ENCODE measurements around the gene HNMT. TPM values are rescaled to one million over a fixed set of nuclear protein-coding genes. Genes with fewer than 3 reads are reported as not detected.

HNMT gene
- total and polyA plus RNA-seq, 2 donors (not counting 1 experiment from before 2014, with no cell fraction given) = 0.24 TPM; not detected in 1

DNA sequence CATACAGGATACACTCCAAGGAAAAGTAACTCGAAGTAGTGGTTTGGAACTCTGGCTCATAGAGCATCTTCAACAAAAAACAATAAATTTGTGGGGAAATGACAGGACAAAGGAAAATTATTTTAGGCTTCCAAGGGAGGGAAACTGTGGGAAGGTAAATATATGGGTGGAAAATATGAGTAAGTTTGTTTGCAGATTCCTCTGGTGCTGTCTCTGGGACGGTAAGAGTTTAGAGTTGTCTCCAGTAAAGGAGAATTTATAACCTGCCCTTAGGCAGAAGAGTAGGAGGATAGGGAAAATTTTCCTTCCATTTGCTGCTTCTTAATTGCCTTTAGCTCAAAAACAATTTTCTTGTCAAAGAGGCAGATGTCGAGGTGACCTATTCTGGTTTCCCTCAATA, 19.3 kb downstream of the HNMT start:
- ATAC-seq (ENCODE audit: low read depth) (no peak), DNase-seq (no peak)
- no peak overlapping the region for H3K27ac ChIP-seq (ENCODE audit: low read length in 2 of 2)
- TF ChIP-seq EZH2 (IDR thresholded peaks at IDR 0.05; ENCODE audit: borderline replicate concordance, insufficient read depth, low read depth, low read length, poor library complexity, severe bottlenecking) = no peak
- TF ChIP-seq, protein P1, sequence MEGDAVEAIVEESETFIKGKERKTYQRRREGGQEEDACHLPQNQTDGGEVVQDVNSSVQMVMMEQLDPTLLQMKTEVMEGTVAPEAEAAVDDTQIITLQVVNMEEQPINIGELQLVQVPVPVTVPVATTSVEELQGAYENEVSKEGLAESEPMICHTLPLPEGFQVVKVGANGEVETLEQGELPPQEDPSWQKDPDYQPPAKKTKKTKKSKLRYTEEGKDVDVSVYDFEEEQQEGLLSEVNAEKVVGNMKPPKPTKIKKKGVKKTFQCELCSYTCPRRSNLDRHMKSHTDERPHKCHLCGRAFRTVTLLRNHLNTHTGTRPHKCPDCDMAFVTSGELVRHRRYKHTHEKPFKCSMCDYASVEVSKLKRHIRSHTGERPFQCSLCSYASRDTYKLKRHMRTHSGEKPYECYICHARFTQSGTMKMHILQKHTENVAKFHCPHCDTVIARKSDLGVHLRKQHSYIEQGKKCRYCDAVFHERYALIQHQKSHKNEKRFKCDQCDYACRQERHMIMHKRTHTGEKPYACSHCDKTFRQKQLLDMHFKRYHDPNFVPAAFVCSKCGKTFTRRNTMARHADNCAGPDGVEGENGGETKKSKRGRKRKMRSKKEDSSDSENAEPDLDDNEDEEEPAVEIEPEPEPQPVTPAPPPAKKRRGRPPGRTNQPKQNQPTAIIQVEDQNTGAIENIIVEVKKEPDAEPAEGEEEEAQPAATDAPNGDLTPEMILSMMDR (IDR thresholded peaks at IDR 0.05) = no peak
- intact Hi-C loops (cut with micrococcal nuclease) = no loop called here
- H2AFZ ChIP-seq (ENCODE audit: insufficient read depth, low read depth, low read length, poor library complexity, severe bottlenecking) = no peak overlapping the region
- Mint-ChIP-seq H3K27me3 (no peaks in the 10 kb centered on the region), H3K9me3 (ENCODE audit: insufficient read depth) (no peaks in the 10 kb centered on the region), H3K27ac (no peak overlapping the region), H3K4me1 (no peaks in the 10 kb centered on the region), H3K4me3 (no peak overlapping the region)
- H3K27me3 ChIP-seq (replicated peaks in 1 of 4; ENCODE audit: control extremely low read depth in 1 of 4, control insufficient read depth in 3 of 4, insufficient read depth in 4 of 4, low read length in 3 of 4) = no peaks in the 10 kb centered on the region
- no peaks in the 10 kb centered on the region for H3K4me1 ChIP-seq (ENCODE audit: control insufficient read depth in 2 of 2, insufficient read depth in 2 of 2, low read length in 2 of 2)
- H3K4me3 ChIP-seq (ENCODE audit: control extremely low read depth in 1 of 5, extremely low read depth in 1 of 5, insufficient read depth in 1 of 5, low read depth in 2 of 5, low read length in 4 of 5) = no peak overlapping the region
- H3K9me3 ChIP-seq (ENCODE audit: control extremely low read depth in 1 of 3, control insufficient read depth in 2 of 3, insufficient read depth in 1 of 3, low read length in 2 of 3) = no peaks in the 10 kb centered on the region
- H3K9ac ChIP-seq (ENCODE audit: low read length) = no peak overlapping the region
- H3K36me3 ChIP-seq (replicated peaks in 1 of 2; ENCODE audit: control extremely low read depth in 1 of 2, control insufficient read depth in 1 of 2, extremely low read depth in 1 of 2, insufficient read depth in 2 of 2, low read length in 1 of 2) = no peaks in the 10 kb centered on the region
- ChIA-PET CTCF (no interaction called here), POLR2A (no interaction called here)
- H4K20me1 ChIP-seq (ENCODE audit: control insufficient read depth, insufficient read depth, low read length, poor library complexity, severe bottlenecking) = no peaks in the 10 kb centered on the region
- H3K79me2 ChIP-seq (ENCODE audit: control insufficient read depth, insufficient read depth, low read length) = no peaks in the 10 kb centered on the region
- H3K4me2 ChIP-seq (replicated peaks; ENCODE audit: low read depth, low read length, poor library complexity, severe bottlenecking) = no peak overlapping the region
- 63% methylated on average over 1 of the region's 3 CpGs for WGBS (ENCODE audit: insufficient coverage)

DNA sequence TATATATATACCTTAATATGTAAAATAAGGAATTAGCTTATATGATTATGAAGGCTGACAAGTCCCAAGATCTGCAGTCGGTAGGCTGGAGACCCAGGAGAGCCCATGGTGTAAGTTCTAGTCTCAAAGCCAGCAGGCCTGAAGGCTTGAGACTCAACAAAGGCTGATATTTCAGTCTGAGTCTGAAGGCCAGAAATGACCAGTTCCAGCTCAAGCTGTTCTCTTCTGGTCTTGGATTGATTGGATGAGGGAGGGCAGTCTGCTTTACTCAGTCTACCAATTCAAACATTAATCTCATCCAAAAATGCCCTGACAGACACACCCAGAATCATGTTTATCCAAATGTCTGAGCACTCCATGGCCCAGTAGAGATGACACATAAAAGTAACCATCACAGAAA, 22.0 kb downstream of the HNMT start:
- Mint-ChIP-seq H3K27me3 (peaks cover 3% of the 10 kb centered on the region), H3K4me3 (no peak overlapping the region), H3K27ac (no peak overlapping the region), H3K4me1 (no peaks in the 10 kb centered on the region), H3K9me3 (ENCODE audit: insufficient read depth) (no peaks in the 10 kb centered on the region)
- TF ChIP-seq, protein P1 (IDR thresholded peaks at IDR 0.05) = no peak
- TF ChIP-seq EZH2 (IDR thresholded peaks at IDR 0.05; ENCODE audit: borderline replicate concordance, insufficient read depth, low read depth, low read length, poor library complexity, severe bottlenecking) = no peak
- Histone ChIP-seq H3K4me3 (ENCODE audit: control extremely low read depth in 1 of 5, extremely low read depth in 1 of 5, insufficient read depth in 1 of 5, low read depth in 2 of 5, low read length in 4 of 5) (no peak overlapping the region), H3K4me1 (ENCODE audit: control insufficient read depth in 2 of 2, insufficient read depth in 2 of 2, low read length in 2 of 2) (no peaks in the 10 kb centered on the region), H3K36me3 (replicated peaks in 1 of 2; ENCODE audit: control extremely low read depth in 1 of 2, control insufficient read depth in 1 of 2, extremely low read depth in 1 of 2, insufficient read depth in 2 of 2, low read length in 1 of 2) (no peaks in the 10 kb centered on the region), H2AFZ (ENCODE audit: insufficient read depth, low read depth, low read length, poor library complexity, severe bottlenecking) (no peak overlapping the region), H3K9me3 (ENCODE audit: control extremely low read depth in 1 of 3, control insufficient read depth in 2 of 3, insufficient read depth in 1 of 3, low read length in 2 of 3) (no peaks in the 10 kb centered on the region), H3K27me3 (replicated peaks in 1 of 4; ENCODE audit: control extremely low read depth in 1 of 4, control insufficient read depth in 3 of 4, insufficient read depth in 4 of 4, low read length in 3 of 4) (no peaks in the 10 kb centered on the region), H3K4me2 (replicated peaks; ENCODE audit: low read depth, low read length, poor library complexity, severe bottlenecking) (no peak overlapping the region), H4K20me1 (ENCODE audit: control insufficient read depth, insufficient read depth, low read length, poor library complexity, severe bottlenecking) (no peaks in the 10 kb centered on the region), H3K79me2 (ENCODE audit: control insufficient read depth, insufficient read depth, low read length) (no peaks in the 10 kb centered on the region), H3K27ac (ENCODE audit: low read length in 2 of 2) (no peak overlapping the region), H3K9ac (ENCODE audit: low read length) (no peak overlapping the region)
- intact Hi-C loops (cut with micrococcal nuclease) = no loop called here
- ChIA-PET CTCF (no interaction called here), POLR2A (no interaction called here)
- DNase-seq = no peak
- WGBS (ENCODE audit: insufficient coverage) = 100% methylated on average over 1 of the region's 1 CpG
- no peak for ATAC-seq (ENCODE audit: low read depth)

All from B cell (primary cell).